ENCODE data around the gene ECI1. TPM values are rescaled to one million over a fixed set of nuclear protein-coding genes. Genes with fewer than 3 reads are reported as not detected.

The ECI1 gene
- total and polyA plus RNA-seq, 2 of the 13 experiments (the other 11 are each of a cell fraction or from before 2014, with no cell fraction given) = 82.0 to 102 TPM

- TF ChIP-seq CAMTA2 (CRISPR knock-in tag; IDR thresholded peaks at IDR 0.05; ENCODE audit: borderline replicate concordance) (peak; percentile 82), PCBP2 (optimal IDR thresholded peaks at IDR 0.05; ENCODE audit: low read depth, low read length, poor library complexity, severe bottlenecking) (no peak), ZFP90 (CRISPR knock-in tag; IDR thresholded peaks at IDR 0.05; ENCODE audit: borderline replicate concordance) (peak; percentile 76), MEIS2 (CRISPR knock-in tag; IDR thresholded peaks at IDR 0.05) (peak; percentile 26; the same call in 1 of the 2 replicates), ZSCAN20 (CRISPR knock-in tag; IDR thresholded peaks at IDR 0.05; ENCODE audit: borderline replicate concordance) (0 out of 2 replicates have a peak, but pooled peaks have one; percentile 53), TP53 (CRISPR knock-in tag; conservative IDR thresholded peaks at IDR 0.05) (0 out of 2 replicates have a peak, but pooled peaks have one; percentile 22), SPEN (CRISPR knock-in tag; IDR thresholded peaks at IDR 0.05; ENCODE audit: low read depth) (peak; percentile 100), ZFP36L2 (CRISPR knock-in tag; IDR thresholded peaks at IDR 0.05) (no peak), JUND (CRISPR knock-in tag; IDR thresholded peaks at IDR 0.05) (peak; percentile 56), SALL1 (CRISPR knock-in tag; IDR thresholded peaks at IDR 0.05) (peak; percentile 88), CEBPG (CRISPR knock-in tag; IDR thresholded peaks at IDR 0.05) (peak; percentile 64), ARNT (IDR thresholded peaks at IDR 0.05) (no peak), TBX3 (IDR thresholded peaks at IDR 0.05; ENCODE audit: borderline replicate concordance) (peak; percentile 84), ZFP36 (IDR thresholded peaks at IDR 0.05; ENCODE audit: borderline replicate concordance, low read depth, low read length, partially characterized antibody) (no peak), ZNF30 (CRISPR knock-in tag; IDR thresholded peaks at IDR 0.05) (peak; percentile 90)
- TF ChIP-seq, protein P1, sequence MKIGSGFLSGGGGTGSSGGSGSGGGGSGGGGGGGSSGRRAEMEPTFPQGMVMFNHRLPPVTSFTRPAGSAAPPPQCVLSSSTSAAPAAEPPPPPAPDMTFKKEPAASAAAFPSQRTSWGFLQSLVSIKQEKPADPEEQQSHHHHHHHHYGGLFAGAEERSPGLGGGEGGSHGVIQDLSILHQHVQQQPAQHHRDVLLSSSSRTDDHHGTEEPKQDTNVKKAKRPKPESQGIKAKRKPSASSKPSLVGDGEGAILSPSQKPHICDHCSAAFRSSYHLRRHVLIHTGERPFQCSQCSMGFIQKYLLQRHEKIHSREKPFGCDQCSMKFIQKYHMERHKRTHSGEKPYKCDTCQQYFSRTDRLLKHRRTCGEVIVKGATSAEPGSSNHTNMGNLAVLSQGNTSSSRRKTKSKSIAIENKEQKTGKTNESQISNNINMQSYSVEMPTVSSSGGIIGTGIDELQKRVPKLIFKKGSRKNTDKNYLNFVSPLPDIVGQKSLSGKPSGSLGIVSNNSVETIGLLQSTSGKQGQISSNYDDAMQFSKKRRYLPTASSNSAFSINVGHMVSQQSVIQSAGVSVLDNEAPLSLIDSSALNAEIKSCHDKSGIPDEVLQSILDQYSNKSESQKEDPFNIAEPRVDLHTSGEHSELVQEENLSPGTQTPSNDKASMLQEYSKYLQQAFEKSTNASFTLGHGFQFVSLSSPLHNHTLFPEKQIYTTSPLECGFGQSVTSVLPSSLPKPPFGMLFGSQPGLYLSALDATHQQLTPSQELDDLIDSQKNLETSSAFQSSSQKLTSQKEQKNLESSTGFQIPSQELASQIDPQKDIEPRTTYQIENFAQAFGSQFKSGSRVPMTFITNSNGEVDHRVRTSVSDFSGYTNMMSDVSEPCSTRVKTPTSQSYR (CRISPR knock-in tag; IDR thresholded peaks at IDR 0.05; ENCODE audit: borderline replicate concordance) = no peak; the same call in 1 of the 2 replicates
- TF ChIP-seq, protein P2, sequence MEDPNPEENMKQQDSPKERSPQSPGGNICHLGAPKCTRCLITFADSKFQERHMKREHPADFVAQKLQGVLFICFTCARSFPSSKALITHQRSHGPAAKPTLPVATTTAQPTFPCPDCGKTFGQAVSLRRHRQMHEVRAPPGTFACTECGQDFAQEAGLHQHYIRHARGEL (CRISPR knock-in tag; IDR thresholded peaks at IDR 0.05) = peak; percentile 62; the same call in 1 of the 2 replicates
- TF ChIP-seq, protein P3, sequence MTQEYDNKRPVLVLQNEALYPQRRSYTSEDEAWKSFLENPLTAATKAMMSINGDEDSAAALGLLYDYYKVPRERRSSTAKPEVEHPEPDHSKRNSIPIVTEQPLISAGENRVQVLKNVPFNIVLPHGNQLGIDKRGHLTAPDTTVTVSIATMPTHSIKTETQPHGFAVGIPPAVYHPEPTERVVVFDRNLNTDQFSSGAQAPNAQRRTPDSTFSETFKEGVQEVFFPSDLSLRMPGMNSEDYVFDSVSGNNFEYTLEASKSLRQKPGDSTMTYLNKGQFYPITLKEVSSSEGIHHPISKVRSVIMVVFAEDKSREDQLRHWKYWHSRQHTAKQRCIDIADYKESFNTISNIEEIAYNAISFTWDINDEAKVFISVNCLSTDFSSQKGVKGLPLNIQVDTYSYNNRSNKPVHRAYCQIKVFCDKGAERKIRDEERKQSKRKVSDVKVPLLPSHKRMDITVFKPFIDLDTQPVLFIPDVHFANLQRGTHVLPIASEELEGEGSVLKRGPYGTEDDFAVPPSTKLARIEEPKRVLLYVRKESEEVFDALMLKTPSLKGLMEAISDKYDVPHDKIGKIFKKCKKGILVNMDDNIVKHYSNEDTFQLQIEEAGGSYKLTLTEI (CRISPR knock-in tag; conservative IDR thresholded peaks at IDR 0.05) = no peak
- TF ChIP-seq, protein P4, sequence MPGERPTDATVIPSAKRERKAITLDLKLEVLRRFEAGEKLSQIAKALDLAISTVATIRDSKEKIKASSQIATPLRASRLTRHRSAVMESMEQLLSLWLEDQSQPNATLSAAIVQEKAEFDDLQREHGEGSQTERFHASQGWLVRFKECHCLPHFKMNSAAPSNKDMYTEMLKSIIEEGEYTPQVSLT (CRISPR knock-in tag; IDR thresholded peaks at IDR 0.05; ENCODE audit: borderline replicate concordance, low read depth) = 0 out of 2 replicates have a peak, but pooled peaks have one; percentile 71
- TF ChIP-seq, protein P5, sequence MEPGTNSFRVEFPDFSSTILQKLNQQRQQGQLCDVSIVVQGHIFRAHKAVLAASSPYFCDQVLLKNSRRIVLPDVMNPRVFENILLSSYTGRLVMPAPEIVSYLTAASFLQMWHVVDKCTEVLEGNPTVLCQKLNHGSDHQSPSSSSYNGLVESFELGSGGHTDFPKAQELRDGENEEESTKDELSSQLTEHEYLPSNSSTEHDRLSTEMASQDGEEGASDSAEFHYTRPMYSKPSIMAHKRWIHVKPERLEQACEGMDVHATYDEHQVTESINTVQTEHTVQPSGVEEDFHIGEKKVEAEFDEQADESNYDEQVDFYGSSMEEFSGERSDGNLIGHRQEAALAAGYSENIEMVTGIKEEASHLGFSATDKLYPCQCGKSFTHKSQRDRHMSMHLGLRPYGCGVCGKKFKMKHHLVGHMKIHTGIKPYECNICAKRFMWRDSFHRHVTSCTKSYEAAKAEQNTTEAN (CRISPR knock-in tag; conservative IDR thresholded peaks at IDR 0.05) = 0 out of 2 replicates have a peak, but pooled peaks have one; percentile 13
- TF ChIP-seq, protein P6, sequence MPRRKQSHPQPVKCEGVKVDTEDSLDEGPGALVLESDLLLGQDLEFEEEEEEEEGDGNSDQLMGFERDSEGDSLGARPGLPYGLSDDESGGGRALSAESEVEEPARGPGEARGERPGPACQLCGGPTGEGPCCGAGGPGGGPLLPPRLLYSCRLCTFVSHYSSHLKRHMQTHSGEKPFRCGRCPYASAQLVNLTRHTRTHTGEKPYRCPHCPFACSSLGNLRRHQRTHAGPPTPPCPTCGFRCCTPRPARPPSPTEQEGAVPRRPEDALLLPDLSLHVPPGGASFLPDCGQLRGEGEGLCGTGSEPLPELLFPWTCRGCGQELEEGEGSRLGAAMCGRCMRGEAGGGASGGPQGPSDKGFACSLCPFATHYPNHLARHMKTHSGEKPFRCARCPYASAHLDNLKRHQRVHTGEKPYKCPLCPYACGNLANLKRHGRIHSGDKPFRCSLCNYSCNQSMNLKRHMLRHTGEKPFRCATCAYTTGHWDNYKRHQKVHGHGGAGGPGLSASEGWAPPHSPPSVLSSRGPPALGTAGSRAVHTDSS (CRISPR knock-in tag; conservative IDR thresholded peaks at IDR 0.05) = no peak; the same call in 1 of the 2 replicates
Observed at GRCh38 chr16:2267913-2268666, 16.7 kb upstream of the ECI1 start, which contains the start of gene RNPS1 (continued).

All from HepG2 (cell line).